ENCODE results near the gene LCN15.

GRCh38 chr9:136756134-136756438, 8.2 kb downstream of the LCN15 start:
- TF ChIP-seq CTCF (IDR thresholded peaks at IDR 0.05; ENCODE audit: poor library complexity, severe bottlenecking) (no peak), SMC3 (conservative IDR thresholded peaks at IDR 0.05; ENCODE audit: poor library complexity) (no peak), EZH2 (IDR thresholded peaks at IDR 0.05; ENCODE audit: borderline replicate concordance, insufficient read depth, low read length, poor library complexity, severe bottlenecking) (no peak), POLR2AphosphoS5 (IDR thresholded peaks at IDR 0.05) (no peak), EP300 (conservative IDR thresholded peaks at IDR 0.05; ENCODE audit: poor library complexity, severe bottlenecking) (no peak), RAD21 (conservative IDR thresholded peaks at IDR 0.05) (no peak), REST (IDR thresholded peaks at IDR 0.05; ENCODE audit: borderline replicate concordance) (no peak), MXI1 (conservative IDR thresholded peaks at IDR 0.05; ENCODE audit: poor library complexity, severe bottlenecking) (no peak)
